GF-D8 (cell line): Measurements from ENCODE around the gene TEX2.
A peak's percentile ranks its signal among the peaks of the same experiment; 100 is the strongest.
"Not testable (repeated sequence)": the region's sequence is repeated elsewhere in the genome, so short reads cannot be mapped to it uniquely, and the experiment has no call there.

Experiments used
- DNase-seq: peaks from one replicate; lab custom pipeline; 2025; lab: John Stamatoyannopoulos, UW

Gene TEX2

DNA sequence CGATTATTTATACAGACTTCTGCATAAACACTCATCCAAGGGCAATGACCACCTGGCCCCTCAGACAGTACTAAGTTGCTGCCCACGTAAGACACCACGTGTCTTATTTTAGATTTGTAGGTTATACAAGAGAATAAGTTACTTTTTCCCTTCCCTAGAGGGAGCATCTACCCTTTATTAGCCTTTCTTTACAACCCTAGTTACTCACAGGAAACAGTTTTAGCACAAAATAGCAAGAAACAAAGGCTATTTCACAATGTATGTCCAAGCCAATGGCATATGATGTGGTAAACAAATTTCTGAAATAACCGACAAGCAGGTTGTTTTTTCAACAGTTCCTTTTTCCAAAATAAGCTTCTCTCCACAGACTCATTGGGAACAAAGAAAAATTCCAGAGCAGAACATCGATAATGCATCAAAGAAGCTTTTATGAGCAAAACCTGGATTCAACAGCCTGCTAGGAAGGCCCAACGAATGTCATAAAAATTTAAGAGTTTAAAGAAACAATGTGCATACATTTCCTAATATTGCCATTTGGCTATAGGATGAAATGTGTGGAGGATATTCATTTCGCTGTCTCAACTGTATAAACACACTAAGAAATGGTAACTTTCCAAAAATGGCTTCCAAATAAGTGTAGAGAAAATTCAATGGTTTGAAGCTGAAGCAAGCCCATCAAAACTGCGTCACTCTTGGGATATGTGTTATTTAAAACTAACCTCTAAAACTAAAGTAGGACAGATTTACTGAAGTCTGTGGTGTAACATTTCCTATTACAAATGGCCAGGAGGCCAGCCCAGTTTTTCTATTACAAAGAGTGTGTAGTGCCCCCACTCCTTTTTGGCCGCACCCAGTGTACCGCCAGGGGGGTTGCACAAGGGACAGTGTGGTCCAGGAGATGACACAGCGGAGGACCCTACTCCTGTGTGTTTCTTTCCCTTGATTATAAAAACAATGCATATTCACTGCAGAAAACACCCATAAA, 82.7 kb downstream of the TEX2 start:
- DNase-seq: peak; percentile 15

DNA sequence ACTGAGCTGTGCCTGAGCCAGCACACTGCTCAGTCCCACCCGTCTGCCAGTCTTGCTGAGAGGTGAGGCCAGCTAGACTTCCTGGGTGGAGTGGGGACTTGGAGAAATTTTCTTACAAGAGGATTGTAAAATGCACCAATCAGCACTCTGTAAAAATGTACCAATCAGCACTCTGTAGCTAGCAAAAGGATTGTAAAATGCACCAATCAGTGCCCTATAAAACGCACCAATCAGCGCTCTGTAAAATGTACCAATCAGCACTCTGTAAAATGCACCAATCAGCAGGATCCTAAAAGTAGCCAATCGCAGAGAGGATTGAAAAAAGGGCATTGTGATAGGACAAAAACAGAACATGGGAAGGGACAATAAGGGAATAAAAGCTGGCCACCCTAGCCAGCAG, 84.0 kb downstream of the TEX2 start:
- DNase-seq: not testable (repeated sequence)

DNA sequence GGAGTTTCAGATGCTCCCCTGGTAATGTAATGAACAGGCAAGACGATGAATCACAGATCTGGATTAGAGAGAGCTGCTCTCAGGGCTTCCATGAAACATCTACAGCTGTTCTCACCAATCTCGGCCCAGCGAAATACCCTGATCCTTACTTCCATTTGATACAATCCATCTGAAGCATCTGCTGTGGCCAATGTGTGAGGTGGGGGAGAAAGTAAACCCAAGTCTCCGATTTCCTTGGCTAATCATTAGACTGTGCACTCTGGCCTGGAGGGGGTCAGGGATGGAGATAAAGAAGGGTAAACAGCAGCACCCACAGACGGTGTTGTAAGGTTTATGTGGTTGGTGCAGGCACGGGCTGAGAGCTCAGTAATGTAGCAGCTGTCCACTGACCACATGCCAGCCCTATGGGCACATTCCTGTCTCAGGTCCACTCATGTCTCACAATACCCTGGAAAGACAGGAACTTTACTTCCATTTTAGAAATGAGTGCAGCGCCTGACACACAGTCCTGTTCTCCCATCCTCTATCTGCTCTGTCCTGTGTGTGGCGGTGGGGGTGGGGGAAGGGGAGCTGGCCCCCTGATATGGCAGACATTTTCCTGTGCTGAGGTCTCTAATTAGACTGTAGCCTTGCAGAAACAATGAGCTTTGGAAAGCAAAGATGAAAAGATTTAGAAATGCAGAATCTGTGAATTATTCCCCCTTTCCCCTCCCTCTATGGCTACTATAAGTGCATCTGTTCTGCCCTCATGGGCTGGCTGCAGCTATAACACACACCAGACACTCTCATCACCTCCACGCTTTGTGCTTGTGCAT, 84.8 kb downstream of the TEX2 start:
- no peak for DNase-seq

DNA sequence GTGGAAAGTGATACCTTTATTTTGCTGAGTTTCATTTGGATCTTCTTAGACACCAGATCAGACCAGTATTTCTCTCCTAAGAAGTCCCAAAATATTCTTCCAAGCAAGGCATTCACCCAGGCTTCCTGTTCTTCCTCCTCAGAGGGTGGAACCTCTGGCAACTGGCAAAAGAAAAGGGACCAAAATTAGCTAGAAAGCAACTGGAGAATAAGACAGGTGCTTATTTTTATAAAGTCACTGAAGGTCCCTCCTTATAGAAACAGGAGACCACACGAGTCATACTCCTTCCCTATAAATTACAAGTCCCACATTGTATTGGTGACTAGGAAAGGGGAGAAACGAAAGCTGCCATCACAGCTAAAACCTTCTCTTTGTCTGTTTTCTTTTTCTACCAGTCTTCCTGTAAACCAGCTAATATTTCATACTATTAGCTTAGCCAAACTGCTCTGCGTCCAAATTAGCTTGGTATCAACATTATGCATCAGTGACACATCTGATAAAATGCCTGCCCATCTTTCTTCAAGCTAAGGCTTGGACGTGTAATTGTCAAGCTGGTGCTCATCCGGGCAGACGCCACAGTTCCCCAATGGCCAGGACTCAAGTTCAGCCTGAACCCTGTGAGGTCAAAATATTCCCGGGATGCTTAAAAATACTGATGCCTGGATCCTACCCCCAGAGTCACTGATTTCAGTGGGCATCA, 85.6 kb downstream of the TEX2 start:
- DNase-seq: no peak

DNA sequence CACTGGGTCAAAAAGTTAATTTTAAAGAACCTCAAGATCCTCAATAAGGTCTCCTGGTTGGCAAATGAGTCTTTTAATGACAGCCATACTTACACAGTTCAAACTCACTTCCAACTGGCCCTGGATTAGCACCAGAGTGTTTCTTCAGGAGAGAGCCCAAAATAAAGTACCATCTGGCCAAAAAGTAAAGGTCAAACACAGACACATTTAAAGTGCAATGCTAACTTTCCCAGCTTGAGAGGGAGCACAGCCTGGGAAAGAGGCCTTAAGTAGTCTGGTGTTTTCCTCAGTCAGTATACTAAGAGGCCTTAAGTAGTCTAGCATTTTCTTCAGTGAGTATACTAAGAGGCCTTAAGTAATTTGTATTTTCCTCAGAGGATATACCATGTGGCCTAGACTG, 86.5 kb downstream of the TEX2 start:
- no peak for DNase-seq

DNA sequence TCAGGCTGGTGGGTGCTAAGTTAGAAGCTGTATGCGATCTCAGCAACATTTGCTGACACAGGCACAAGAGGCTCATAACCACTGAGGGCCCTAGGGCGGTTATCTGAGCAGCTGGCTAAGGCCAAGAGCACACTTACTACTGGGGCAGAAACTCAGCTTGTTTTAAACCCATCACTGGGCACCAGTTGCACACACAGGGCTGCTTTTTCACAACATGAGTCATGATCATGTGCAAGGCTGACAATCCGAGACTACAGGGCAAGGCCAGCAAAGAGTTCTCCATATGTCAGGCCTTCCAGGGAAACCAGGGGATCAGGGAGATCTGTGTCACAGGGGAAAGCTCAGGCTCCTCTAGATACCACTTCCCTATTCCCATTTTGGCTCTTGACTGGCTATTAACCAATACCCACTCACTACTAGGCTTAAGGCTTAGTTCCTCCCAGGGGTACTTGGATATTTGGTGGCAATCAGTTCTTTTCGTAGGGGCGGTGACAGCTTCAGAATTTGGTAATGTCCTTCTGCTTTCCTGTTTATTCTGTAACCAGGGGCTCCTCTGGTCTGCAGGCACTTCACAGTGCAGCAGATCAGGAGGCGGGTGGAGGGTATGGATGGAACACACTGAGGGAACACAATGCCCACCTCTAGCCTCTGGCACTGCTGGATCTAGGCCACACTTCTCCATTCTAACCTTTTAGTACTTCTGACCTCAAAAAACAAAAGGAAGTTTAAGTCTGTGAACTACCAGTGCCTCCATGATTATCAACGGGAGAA, 88.2 kb downstream of the TEX2 start:
- DNase-seq: no peak

DNA sequence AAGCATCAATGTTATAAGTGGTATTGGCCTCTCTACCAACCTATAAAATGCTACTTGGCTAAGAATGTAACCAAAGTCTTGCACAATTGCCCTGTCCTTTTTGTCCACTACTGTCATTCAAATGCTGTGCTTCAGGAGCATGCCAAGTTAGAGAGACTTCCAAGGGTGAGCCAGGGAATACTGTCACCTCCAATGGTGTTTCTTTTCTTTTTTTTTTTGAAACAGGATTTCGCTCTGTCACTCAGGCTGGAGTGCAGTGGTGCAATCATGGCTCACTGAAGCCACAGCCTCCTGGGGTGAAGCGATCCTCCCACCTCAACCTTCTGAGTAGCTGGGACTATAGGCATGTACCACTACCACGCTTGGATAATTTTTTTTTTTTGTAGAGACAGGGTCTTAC, 89.4 kb downstream of the TEX2 start:
- no peak for DNase-seq

DNA sequence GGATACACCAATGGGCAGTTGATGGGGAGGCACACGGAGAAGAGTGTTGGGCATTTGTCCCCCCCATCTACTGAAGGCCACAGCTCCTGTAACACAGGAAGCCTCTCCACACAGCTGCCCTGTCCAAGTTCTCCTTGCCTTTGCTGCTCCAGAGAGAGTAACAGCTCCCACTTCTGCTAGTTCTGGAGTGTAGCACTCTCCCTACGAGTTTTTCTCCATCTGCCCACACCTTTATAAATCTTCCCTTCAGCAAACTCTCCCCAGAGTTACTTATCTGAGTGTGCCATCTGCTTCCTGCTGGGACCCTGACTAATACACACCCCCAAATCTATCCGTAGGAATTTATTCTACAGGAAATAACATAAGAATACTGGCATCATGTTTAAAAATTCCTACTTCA, 90.5 kb downstream of the TEX2 start:
- DNase-seq: no peak

DNA sequence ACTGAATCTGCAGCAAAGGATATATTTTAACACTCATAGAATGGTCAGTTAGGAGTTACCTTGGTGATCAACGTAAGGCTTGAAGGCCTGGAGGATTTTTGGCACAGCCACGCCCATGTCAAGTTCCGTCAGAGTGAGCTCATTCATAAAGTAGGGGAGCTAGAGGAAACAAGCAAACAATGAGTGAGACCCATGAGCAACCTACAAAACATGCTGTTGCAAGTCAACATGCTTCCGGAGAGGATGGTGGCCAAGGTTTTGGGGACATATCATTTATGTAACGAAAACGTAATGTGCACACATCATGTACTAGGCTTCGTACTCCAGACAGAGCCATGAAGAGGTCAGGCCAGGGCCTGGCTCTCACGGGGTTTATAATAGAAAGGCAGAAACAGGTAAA, 92.0 kb downstream of the TEX2 start:
- no peak for DNase-seq

DNA sequence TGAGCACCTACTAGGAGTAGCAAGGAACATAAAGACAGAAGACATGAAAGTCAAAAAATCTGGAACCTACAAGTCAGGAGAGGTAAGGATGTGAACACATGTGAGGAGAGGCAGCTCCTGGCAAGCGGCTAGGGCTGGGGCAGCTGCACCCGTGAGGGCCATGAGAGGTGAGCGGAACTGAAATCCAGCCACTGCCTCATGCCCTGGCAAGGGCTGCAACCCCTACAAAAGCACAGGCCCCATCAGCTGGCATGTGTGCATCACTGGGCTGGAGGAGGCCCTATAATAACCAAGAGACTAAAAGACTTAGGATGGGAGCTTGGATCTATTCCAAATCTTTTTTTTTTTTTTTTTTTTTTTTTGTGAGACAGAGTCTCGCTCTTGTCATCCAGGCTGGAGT, 92.8 kb downstream of the TEX2 start:
- DNase-seq: no peak

DNA sequence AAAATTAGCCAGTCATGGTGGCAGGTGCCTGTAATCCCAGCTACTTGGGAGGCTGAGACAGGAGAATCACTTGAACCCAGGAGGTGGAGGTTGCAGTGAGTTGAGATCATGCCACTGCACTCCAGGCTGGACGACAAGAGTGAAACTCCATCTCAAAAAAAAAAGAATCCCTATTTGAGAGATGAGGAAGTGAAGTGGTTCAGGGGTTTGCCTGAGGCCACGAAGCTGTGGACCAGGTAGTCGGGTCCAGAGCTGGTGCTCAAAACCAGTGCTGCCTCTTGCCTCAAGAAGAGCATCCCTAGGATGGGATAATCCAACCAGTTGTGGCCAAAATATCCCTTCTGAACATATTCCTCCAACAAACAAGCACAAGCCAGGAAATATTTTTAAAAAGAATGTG, 95.4 kb downstream of the TEX2 start:
- DNase-seq: not testable (repeated sequence)

DNA sequence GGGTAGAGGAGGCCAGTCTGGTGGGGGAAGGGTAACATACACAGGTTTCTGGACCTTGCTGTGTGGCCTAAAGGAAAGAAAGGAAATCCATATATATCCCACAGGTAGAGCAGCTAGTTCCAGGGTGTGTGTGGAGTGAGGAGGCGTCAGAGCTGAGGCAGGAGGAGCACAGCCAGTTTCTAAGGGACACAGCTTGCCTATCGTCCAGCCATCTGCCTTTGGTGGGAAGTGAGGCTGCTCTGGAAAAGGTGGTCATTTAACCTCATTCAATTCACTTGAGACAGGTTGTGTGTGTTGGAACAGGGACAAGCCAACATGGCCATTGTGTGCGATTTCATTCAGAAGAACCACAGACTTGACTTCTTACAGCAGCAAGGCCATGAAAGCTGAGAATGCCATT, 96.2 kb downstream of the TEX2 start:
- no peak for DNase-seq

DNA sequence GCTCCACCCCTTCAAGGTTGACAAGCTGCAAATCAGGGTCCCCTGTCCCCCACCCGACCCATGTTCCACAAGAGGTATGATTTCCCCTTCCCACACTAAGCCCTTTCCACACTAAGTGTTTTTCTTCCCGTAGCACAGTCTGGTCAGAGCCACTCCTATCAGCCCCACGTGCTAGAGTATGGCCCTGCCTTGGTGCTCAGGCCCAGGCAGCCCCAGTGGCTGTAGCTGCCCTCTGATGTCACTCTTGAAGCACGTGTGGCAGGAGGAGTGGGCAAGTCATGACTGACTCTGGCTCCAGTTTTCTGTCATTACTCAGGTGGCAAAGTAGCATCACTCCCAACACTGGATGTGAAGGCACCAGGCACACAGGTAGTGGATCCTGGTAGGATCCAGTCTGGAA, 97.7 kb downstream of the TEX2 start:
- no peak for DNase-seq

DNA sequence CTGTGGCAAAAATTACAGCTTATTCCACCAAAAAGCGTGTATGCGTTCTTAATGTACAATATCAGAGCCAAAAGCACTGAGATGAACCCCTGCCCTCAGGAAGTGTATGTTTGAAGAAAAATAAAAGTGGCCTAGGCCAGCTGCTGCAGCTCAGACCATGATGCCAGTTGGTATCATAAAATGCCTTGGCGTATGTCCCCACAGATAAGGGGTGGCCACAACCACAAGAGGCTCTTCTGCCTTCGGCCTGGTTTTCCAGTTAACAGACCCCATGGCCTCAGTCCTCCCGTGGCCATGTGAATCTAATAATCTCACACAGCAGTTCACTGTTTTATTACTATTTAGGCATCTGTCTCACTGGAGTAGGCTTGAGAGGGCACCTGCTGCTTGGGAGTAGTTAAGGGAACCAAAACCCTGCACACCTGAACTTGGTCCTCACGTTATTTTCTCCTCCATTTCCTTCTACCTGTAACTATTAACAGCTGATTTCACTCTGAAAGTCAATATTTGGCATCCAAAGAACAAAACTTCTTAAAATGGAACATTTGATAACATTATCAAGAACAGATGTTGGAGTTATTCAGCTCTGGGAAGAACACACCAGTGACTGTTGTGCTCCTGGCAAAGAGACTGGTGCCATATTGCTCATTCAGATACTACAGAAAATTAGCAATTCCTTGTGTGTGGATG, 98.3 kb downstream of the TEX2 start:
- no peak for DNase-seq

DNA sequence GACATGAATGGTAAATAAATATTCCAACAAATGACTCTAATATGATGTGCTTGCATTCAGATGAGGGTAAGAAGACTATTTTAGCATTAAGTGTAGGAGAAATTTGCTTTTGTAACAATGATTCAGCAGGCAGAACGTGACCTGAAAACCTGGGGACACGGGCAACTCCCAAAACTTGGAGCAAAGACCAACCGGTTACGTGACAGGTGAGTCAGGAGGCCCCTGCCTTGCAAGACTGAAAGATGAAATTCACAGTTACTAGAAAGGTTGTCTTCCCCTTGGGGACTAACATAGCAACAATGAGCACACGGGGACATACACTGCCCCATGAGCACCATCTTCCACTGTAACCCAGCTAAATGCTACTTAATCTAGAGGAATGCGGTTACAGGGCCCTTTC, 99.6 kb downstream of the TEX2 start:
- DNase-seq: no peak

DNA sequence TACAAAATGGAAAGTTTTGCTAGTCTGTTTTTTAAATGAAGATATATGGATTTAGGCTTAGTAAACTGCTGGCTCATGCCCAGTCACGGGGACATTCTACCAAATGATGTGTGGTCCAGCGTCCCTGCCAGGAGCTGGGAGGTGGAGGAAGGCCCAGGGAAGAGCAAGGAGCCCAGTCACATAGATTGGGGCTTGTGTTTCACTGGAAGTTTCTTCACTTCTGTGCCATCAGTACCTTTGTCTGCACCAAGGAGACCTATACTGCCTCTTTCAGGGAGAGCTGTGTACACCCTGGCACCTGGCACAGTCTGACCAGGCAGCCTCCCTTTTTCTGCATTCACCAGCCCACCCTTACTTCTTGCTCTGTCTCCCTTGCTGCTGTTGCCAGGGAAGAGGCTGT, 100.5 kb downstream of the TEX2 start:
- DNase-seq: no peak

DNA sequence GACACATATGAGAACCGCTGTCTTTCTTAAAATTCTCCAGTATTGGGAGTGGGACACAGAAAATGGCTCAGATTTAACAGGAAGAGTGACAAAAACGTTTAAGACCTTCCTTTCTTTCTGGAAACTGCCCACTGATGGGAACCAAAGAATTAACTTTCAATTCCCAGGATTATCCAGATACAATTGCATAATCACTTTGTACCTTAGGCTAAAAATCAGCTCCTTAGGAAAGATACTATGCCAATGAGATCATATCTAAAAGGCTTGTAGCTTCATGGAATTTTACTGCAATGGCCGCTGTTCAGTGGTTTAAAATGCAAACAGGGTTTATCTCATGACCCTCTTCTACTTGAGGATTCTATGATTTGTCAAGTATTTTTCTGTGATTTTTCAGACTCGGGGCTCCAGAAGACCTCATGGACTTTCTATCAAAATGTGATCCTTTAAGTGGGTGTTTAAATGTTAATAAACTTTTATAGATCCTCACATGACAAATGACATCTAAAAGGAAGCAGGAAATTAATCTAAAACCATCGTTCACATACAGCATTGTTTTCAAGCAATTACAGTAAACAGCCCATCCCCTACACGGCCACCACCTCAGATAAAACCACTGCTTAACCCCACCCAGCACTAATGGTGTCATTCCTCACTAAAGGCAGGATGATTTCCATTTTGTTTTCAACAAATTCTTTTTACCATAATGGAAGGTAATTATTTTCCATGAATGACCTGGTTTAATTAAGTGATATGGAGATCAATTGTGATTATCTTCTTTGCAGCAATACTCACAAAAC, 101.5 kb downstream of the TEX2 start:
- no peak for DNase-seq

DNA sequence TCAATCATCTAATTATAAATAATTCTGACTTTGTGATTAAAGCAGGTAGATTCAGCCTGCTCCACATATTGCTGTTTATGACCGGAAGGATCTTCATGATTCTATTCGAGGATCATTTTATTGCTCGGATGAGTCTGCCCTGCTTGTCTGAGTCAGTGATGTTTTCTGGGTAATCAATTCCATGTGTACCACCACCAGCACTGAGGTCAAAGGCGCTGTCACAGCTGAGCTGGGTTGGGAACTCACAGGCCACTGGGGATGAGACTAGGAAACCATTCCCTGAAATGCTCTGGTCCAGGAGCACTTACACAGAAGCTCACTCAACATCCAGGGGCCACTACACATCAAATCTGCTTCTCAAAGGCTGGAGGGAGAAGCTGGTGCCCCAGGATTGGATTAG, 102.7 kb downstream of the TEX2 start:
- DNase-seq: no peak

DNA sequence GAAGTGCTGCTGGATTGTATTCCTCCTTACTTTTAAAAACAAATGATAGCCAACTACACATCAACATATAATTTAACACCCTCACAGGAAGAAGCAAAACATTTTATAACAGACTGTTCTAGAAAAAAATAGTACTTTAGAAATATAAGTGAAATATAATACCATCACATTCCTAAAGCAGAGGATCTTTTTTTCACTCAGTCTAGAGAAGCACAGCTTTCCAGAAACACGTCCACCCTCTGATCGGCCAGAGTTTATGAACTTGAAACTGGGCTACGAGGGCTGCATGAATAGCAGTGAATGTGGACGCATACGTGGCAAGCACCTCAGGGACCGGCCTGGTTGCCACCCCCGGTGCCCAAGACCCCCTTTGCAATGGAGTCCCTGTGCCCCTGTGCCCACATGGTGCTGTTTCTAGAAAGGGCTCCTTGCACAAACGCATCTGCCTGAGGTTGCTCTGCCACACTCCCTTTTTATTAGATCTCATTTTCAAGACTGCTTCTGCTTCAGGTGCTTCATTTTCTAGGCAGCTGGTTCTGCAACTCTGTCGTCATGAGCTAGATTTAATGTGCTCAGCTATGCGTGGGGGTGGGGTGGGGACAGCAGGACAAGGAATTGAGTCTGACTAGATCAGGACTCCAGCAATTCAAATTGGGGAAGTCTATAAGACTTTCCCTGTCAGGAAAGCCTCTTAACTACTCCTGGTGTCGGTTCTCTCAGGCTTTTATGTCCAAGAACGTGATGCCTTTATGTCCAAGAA, 104.0 kb downstream of the TEX2 start:
- DNase-seq: no peak

DNA sequence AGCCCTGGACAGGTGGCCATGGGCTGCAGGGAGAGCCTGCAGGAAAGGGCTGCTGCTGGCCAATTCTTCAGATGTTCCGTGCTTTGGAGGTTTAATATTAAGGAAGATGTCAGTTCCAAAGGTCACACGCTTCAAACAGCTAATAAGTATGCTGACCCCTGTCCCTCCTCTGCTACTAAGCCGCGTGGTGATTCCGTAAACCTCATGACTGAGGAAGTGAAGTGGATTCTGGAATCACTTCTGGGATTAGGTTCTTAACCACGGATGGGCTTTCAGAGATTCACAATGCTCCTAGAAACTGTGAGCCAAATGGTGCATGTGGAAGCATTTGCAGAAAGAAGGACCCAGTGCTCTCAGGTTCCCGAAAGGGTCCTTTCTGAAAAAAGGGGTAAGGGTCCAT, 104.7 kb downstream of the TEX2 start:
- DNase-seq: no peak
